A549 treated with CpdA at 1 μM for 4 hours (cell line): ENCODE data around the gene PDE9A. TPM values are rescaled to one million over a fixed set of nuclear protein-coding genes. Genes with fewer than 3 reads are reported as not detected.

Experiments
- total RNA-seq: library from RNA; stranded (reverse); fragments of 200-300 nt; extraction: Qiagen RNA extraction; gene quantifications from 5 replicates; pipeline ENCODE4 v1.2.3, GENCODE V29; 2022; ENCODE audit warnings: low read depth

PDE9A gene
- total RNA-seq: 0.92 to 1.5 TPM (median 1.1 TPM) in 5 replicates

DNA sequence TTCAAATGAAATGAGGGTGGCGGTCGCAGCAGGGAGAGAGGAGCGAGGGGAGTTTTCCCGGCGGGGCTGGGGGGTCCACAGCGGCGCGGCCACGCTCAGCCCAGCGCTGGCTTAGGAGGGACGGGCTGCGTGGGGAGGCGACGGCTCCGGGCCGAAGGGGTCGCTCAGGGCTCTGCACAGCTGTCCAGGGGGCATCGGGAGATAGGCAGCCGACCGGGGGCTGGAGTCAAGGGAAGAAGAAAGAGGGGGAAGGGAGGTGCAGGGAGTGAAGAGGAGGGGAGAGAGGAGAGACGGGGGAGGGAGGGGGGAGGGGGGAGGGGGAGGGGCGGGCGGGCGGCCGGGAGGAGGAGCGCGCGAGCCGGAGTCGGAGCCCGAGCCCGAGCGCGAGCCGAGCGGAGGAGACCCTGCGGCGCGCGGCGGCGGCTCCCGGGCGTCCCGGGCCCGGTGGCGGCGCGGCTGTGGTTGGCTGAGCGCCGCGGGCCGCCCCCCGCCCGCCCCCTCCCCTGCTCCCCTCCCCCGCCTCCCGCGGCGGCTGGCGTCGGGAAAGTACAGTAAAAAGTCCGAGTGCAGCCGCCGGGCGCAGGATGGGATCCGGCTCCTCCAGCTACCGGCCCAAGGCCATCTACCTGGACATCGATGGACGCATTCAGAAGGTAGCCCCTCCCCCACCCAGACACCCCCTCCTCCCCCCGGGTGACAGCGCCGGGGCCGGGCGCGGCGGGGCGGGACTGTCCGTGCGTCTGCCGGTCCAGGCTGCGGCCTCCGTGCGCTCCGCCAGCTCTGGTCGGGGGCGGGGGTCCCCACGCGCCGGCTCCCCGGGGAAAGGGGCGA lies at the start of gene PDE9A:
TSS of gene PDE9A (plus strand) at position 391 of the 831 bp plus-strand sequence. CDS start at position 585, 194 bp downstream.

Other genes with a start within 250 kb of the PDE9A start
- gene UBASH3A, start 249.7 kb upstream of the PDE9A start, total RNA-seq: 0.10 to 0.26 TPM (median 0.14 TPM) in 5 replicates
- 0.51 to 0.98 TPM (median 0.65 TPM) in 5 replicates for gene RSPH1, start 157.4 kb upstream of the PDE9A start, total RNA-seq
- gene SLC37A1, start 139.8 kb upstream of the PDE9A start, total RNA-seq: 2.5 to 5.7 TPM (median 4.8 TPM) in 5 replicates
- gene WDR4, start 225.9 kb downstream of the PDE9A start, total RNA-seq: 22.9 to 32.5 TPM (median 31.3 TPM) in 5 replicates
- 20.7 to 23.6 TPM (median 21.5 TPM) in 5 replicates for gene NDUFV3, start 239.7 kb downstream of the PDE9A start, total RNA-seq